Ascending aorta (tissue), 2 donors: ENCODE results near the gene WDR26. TPM values are rescaled to one million over a fixed set of nuclear protein-coding genes. Genes with fewer than 3 reads are reported as not detected.
"Not testable (repeated sequence)": the region's sequence is repeated elsewhere in the genome, so short reads cannot be mapped to it uniquely, and the experiment has no call there.

Experiments used
- DNase-seq, 2 donors: peaks; one replicate each; pipeline ENCODE4 v3.0.0-alpha.2; 2019; ENCODE audit warnings: low spot score in 2 of 2
- H3K27ac ChIP-seq, 2 donors: fragments of 200-600 bp; sonication (generic); one replicate each; pipeline ENCODE4 v1.5.1; 2016 to 2017; ENCODE audit warnings: mild to moderate bottlenecking in 1 of 2
- H3K27me3 ChIP-seq: fragments of 200-600 bp; sonication (generic); one replicate; pipeline ENCODE4 v1.5.1; 2017
- H3K36me3 ChIP-seq, 2 donors: fragments of 200-600 bp; sonication (generic); one replicate each; pipeline ENCODE4 v1.5.1; 2016
- H3K4me1 ChIP-seq, 2 donors: fragments of 200-600 bp; sonication (generic); one replicate each; pipeline ENCODE4 v1.5.1; 2016 to 2017; ENCODE audit warnings: mild to moderate bottlenecking in 1 of 2
- H3K4me3 ChIP-seq, 2 donors: fragments of 200-600 bp; sonication (generic); one replicate each; pipeline ENCODE4 v1.5.1; 2016 to 2017; ENCODE audit warnings: mild to moderate bottlenecking in 1 of 2
- H3K9me3 ChIP-seq, 2 donors: fragments of 200-600 bp; sonication (generic); one replicate each; pipeline ENCODE4 v1.5.1; 2016
- intact Hi-C: fragments of 100-400 bp; cut with DNase I; formaldehyde crosslinking; loops from one replicate; pipeline ENCODE4 v1.15.1; 2023
- total RNA-seq: library from RNA; depleted of rRNA; stranded (reverse); fragments of >200 nt; gene quantifications from one replicate; pipeline ENCODE4 v1.1.0, GENCODE V29; 2016
- TF ChIP-seq, protein P1 (sequence below), 3 experiments: fragments of 200-600 bp in 2 of 3; fragments of 450-650 bp in 1 of 3; sonication (generic) in 2 of 3; IDR thresholded peaks; one replicate each; pipeline ENCODE4 v1.5.1; 2016 to 2019; ENCODE audit warnings: antibody characterized with exemption in 3 of 3, mild to moderate bottlenecking in 1 of 3, moderate library complexity in 1 of 3

WDR26 gene
- total RNA-seq, 1 donor from 2014 or later, result 31.8 TPM

DNA sequence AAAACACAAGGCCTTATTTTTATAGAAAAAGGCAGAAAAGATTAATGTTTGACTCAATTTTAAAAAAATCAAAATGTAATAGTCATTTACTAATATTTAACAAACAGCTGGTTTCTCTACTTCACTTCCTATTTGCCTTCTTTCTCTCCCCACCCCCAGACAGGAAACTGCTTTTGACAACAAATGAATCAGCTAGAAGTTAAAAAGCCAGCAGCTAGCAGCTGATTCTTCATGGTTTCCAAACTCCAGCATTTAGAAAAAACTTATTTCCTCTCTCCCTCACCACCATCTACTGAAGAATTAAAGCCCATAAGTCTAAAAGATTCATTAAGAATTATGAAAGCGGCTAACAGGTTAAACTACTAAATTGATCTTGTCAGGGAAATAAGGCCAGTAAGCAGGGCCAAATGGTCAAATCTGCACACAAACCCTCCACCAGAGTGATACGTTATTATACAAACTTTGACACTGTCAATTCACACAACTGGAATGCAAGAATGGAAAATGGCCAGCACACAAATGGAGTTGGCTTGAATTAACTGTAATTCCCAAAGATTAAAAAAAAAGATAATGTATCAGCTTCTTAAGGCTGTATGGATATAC, 4.0 kb downstream of the WDR26 start:
- peaks cover 0 to 48% of the 10 kb centered on the region in 2 donors for H3K4me1 ChIP-seq

GRCh38 chr1:224429616-224430326, 4.8 kb downstream of the WDR26 start:
- no peak for DNase-seq
- peaks cover 0 to 44% of the 10 kb centered on the region in 2 donors for H3K4me1 ChIP-seq
- H3K4me3 ChIP-seq, result peak overlapping the region in 1 of 2 donors; percentile 47
- H3K9me3 ChIP-seq, result no peaks in the 10 kb centered on the region
- peak overlapping the region; percentile 99 to 100 for H3K27ac ChIP-seq
- TF ChIP-seq, protein P1, sequence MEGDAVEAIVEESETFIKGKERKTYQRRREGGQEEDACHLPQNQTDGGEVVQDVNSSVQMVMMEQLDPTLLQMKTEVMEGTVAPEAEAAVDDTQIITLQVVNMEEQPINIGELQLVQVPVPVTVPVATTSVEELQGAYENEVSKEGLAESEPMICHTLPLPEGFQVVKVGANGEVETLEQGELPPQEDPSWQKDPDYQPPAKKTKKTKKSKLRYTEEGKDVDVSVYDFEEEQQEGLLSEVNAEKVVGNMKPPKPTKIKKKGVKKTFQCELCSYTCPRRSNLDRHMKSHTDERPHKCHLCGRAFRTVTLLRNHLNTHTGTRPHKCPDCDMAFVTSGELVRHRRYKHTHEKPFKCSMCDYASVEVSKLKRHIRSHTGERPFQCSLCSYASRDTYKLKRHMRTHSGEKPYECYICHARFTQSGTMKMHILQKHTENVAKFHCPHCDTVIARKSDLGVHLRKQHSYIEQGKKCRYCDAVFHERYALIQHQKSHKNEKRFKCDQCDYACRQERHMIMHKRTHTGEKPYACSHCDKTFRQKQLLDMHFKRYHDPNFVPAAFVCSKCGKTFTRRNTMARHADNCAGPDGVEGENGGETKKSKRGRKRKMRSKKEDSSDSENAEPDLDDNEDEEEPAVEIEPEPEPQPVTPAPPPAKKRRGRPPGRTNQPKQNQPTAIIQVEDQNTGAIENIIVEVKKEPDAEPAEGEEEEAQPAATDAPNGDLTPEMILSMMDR (IDR thresholded peaks at IDR 0.05), result no peak
- peaks cover 0 to 11% of the 10 kb centered on the region in 2 donors for H3K36me3 ChIP-seq
- no peaks in the 10 kb centered on the region for H3K27me3 ChIP-seq
- intact Hi-C loops, result loop anchor here (10.0 kb wide), 2 partner anchors 245 to 715 kb away; partner anchors contain the start of genes CAPN2 and DEGS1

More for the DNA sequence above, 4.0 kb downstream of the WDR26 start:
- intact Hi-C loops, result loop anchor here (10.0 kb wide), 2 partner anchors 246 to 716 kb away; partner anchors contain the start of genes CAPN2 and DEGS1
- no peak for DNase-seq
- Histone ChIP-seq H3K9me3 (no peaks in the 10 kb centered on the region), H3K27ac (peak overlapping the region; percentile 99 to 100), H3K4me3 (peak overlapping the region in 1 of 2 donors; percentile 47), H3K27me3 (no peaks in the 10 kb centered on the region), H3K36me3 (peaks cover 0 to 5% of the 10 kb centered on the region in 2 donors)
- TF ChIP-seq, protein P1 (IDR thresholded peaks at IDR 0.05), result no peak

DNA sequence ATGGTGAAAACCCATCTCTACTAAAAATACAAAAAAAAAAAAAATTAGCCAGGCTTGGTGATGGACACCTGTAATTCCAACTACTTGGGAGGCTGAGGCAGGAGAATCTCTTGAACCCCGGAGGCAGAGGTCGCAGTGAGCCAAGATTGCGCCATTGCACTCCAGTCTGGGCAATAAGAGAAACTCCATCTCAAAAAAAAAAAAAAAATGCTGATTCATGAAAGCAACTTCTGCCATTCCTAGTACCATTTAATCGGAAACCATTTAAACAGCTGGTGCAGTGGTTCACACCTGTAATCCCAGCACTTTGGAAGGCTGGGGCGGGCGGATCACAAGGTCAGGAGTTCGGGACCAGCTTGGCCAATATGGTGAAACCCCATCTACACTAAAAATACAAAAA, 5.9 kb downstream of the WDR26 start:
- H3K36me3 ChIP-seq, result peaks cover 10 to 18% of the 10 kb centered on the region in 2 donors
- intact Hi-C loops, H3K27me3 ChIP-seq, H3K4me3 ChIP-seq, H3K9me3 ChIP-seq, DNase-seq: not testable (repeated sequence)
- peaks cover 0 to 44% of the 10 kb centered on the region in 2 donors for H3K4me1 ChIP-seq
- H3K27ac ChIP-seq, result peak overlapping the region; percentile 15 to 100

- H3K9me3 ChIP-seq, result no peaks in the 10 kb centered on the region
- H3K27me3 ChIP-seq, result no peaks in the 10 kb centered on the region
- intact Hi-C loops, result no loop called here
- peaks cover 0 to 44% of the 10 kb centered on the region in 2 donors for H3K4me1 ChIP-seq
- H3K36me3 ChIP-seq, result peaks cover 24 to 31% of the 10 kb centered on the region in 2 donors
- no peak overlapping the region for H3K4me3 ChIP-seq
- TF ChIP-seq, protein P1 (IDR thresholded peaks at IDR 0.05), result no peak
- no peak for DNase-seq
- H3K27ac ChIP-seq, result peak overlapping the region; percentile 45 to 100
These were observed 7.3 kb downstream of the WDR26 start for GRCh38 chr1:224427346-224427745.

DNA sequence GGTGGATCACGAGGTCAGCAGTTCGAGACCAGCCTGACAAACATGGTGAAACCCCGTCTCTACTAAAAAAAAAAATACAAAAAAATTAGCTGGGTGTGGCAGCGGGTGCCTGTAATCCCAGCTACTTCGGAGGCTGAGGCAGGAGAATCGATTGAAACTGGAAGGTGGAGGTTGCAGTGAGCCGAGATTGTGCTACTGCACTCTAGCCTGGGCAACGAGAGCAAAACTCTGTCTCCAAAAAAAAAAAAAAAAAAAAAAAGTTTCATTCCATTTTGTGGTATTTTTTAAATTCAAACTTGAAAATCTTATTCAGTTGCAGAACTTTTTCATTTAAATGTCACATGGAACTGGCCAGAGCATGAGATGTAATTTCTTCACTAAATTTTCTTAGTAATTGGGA, 7.7 kb downstream of the WDR26 start:
- H3K4me1 ChIP-seq, result peaks cover 0 to 43% of the 10 kb centered on the region in 2 donors
- H3K4me3 ChIP-seq, DNase-seq, H3K9me3 ChIP-seq, intact Hi-C loops, H3K27me3 ChIP-seq: not testable (repeated sequence)
- H3K36me3 ChIP-seq, result peaks cover 29 to 36% of the 10 kb centered on the region in 2 donors
- peak overlapping the region; percentile 45 to 100 for H3K27ac ChIP-seq

DNA sequence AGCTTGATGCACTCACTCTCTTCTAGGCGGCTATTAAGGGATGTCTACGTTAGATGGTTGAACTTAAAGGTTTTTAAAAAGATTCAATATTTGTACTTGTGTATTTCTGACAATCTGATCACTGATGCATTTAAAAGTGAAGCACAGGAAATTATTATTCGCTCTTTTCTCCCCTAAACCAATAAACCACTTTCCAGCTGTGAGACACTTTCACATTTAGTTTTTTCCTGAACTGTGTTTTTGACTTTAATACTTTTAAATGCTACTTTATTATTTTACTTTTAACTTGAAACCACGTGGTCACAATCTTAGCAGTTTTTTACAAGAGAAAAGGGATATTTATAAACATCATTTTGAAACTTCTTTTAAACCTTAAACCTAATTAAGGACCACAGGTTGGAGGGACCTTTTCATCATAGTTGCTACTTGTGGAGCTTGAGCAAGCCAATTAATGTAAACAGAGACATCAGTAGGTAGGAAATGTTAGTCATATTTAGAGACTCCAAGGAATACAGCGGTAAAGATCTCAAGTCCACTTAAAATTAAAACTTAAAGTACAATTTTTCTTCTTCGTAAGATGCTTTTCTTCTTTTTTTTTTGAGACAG, 9.2 kb downstream of the WDR26 start:
- DNase-seq, result no peak
- TF ChIP-seq, protein P1 (IDR thresholded peaks at IDR 0.05), result no peak
- intact Hi-C loops, result no loop called here
- peaks cover 0 to 31% of the 10 kb centered on the region in 2 donors for H3K4me1 ChIP-seq
- peaks cover 43 to 51% of the 10 kb centered on the region in 2 donors for H3K36me3 ChIP-seq
- no peaks in the 10 kb centered on the region for H3K9me3 ChIP-seq
- H3K27me3 ChIP-seq, result no peaks in the 10 kb centered on the region
- H3K27ac ChIP-seq, result no peak overlapping the region
- H3K4me3 ChIP-seq, result no peak overlapping the region
